HepG2 (cell line): ENCODE results near the gene SPIN4.

ENCODE experiments used
- E2F1 ChIP-seq: sonication (generic); formaldehyde crosslinking; IDR thresholded peaks from 2 replicates; pipeline ENCODE4 v1.5.0; 2020; ENCODE audit warnings: missing genetic modification reagents
- NR2F1 ChIP-seq, 2 experiments: fragments of 450-650 bp in 1 of 2; formaldehyde crosslinking in 1 of 2; IDR thresholded peaks; 2 replicates each; pipeline versions ENCODE4 v1.5.0 to v1.6.1; 2016 to 2020; ENCODE audit warnings: mild to moderate bottlenecking in 1 of 2, missing compliant biosample characterization in 1 of 2, missing genetic modification reagents in 1 of 2, moderate library complexity in 1 of 2

- TF ChIP-seq E2F1 (no peak), NR2F1 (CRISPR knock-in tag; IDR thresholded peaks at IDR 0.05) (no peak)
These were observed 3.4 kb upstream of the SPIN4 start for GRCh38 chrX:63354484-63354883.
